Anterior cingulate cortex (tissue), 58 donors: Measurements from ENCODE around the gene PTPRN2.
"Not testable (repeated sequence)": the region's sequence is repeated elsewhere in the genome, so short reads cannot be mapped to it uniquely, and the experiment has no call there.

Experiments used
- DNase-seq, 58 donors: peaks; one replicate each; lab custom pipeline; 2025; lab: John Stamatoyannopoulos, UW

PTPRN2 gene

GRCh38 chr7:157568770-157569584 lies 1018.6 kb downstream of the PTPRN2 start:
- peak in 48 of 58 donors; percentile 20 to 75 (median 44) for DNase-seq

GRCh38 chr7:157568106-157568769 lies 1019.4 kb downstream of the PTPRN2 start:
- no peak for DNase-seq

GRCh38 chr7:157567666-157568065 lies 1020.0 kb downstream of the PTPRN2 start:
- DNase-seq: no peak

- no peak for DNase-seq
These were observed 1021.0 kb downstream of the PTPRN2 start for GRCh38 chr7:157566631-157567006.

- no peak for DNase-seq
These were observed 1021.5 kb downstream of the PTPRN2 start for GRCh38 chr7:157565981-157566630.

GRCh38 chr7:157565201-157565626 lies 1022.4 kb downstream of the PTPRN2 start:
- no peak for DNase-seq

GRCh38 chr7:157564517-157565177 lies 1023.0 kb downstream of the PTPRN2 start:
- no peak for DNase-seq

- not testable (repeated sequence) for DNase-seq
These were observed 1024.0 kb downstream of the PTPRN2 start for GRCh38 chr7:157563467-157564135.

GRCh38 chr7:157562522-157563398 lies 1024.9 kb downstream of the PTPRN2 start:
- DNase-seq: not testable (repeated sequence)

GRCh38 chr7:157561816-157562410 lies 1025.7 kb downstream of the PTPRN2 start:
- DNase-seq: no peak

- no peak for DNase-seq
These were observed 1026.2 kb downstream of the PTPRN2 start for GRCh38 chr7:157561523-157561785.

- no peak for DNase-seq
These were observed 1026.7 kb downstream of the PTPRN2 start for GRCh38 chr7:157560710-157561522.

GRCh38 chr7:157560258-157560654 lies 1027.4 kb downstream of the PTPRN2 start:
- DNase-seq: no peak

- no peak for DNase-seq
These were observed 1027.9 kb downstream of the PTPRN2 start for GRCh38 chr7:157559596-157560257.

- DNase-seq: no peak
These were observed 1028.6 kb downstream of the PTPRN2 start for GRCh38 chr7:157558875-157559595.

- DNase-seq: no peak
These were observed 1029.1 kb downstream of the PTPRN2 start for GRCh38 chr7:157558516-157558874.

GRCh38 chr7:157558061-157558460 lies 1029.6 kb downstream of the PTPRN2 start:
- no peak for DNase-seq
